Kidney (tissue), 14 donors: ENCODE results near the gene COBLL1. TPM values are rescaled to one million over a fixed set of nuclear protein-coding genes. Genes with fewer than 3 reads are reported as not detected.
"Not testable (repeated sequence)": the region's sequence is repeated elsewhere in the genome, so short reads cannot be mapped to it uniquely, and the experiment has no call there.

Source experiments
- DNase-seq, 5 donors: peaks; one replicate each; pipeline ENCODE4 v3.0.0-alpha.2; 2013 to 2020
- FAIRE-seq: peaks from 2 replicates; lab custom pipeline; 2012; peaks lifted over from hg19 to GRCh38; lab: Jason Lieb, UNC
- H3K27ac ChIP-seq, 2 donors: one replicate each; pipeline ENCODE4 v1.7.0; 2013; ENCODE audit warnings: low read depth in 2 of 2, low read length in 2 of 2, inconsistent platforms in 1 of 2
- H3K27me3 ChIP-seq: one replicate; pipeline ENCODE4 v1.7.1; 2013; ENCODE audit warnings: low read length, inconsistent platforms; ENCODE audit not compliant: control insufficient read depth, insufficient read depth
- H3K36me3 ChIP-seq, 3 donors: one replicate each; pipeline versions ENCODE4 v1.7.0 to v1.7.1; 2013; ENCODE audit warnings: low read length in 3 of 3, control low read depth in 1 of 3, inconsistent platforms in 1 of 3; ENCODE audit not compliant: insufficient read depth in 3 of 3, control insufficient read depth in 2 of 3
- H3K4me1 ChIP-seq, 3 donors: one replicate each; pipeline versions ENCODE4 v1.7.0 to v1.7.1; 2013; ENCODE audit warnings: low read length in 3 of 3, inconsistent platforms in 1 of 3, low read depth in 1 of 3; ENCODE audit not compliant: control insufficient read depth in 2 of 3, insufficient read depth in 2 of 3
- H3K4me3 ChIP-seq, 3 donors: one replicate each; pipeline versions ENCODE4 v1.7.0 to v1.8.1; 2013; ENCODE audit warnings: low read length in 3 of 3, control low read depth in 1 of 3, inconsistent platforms in 1 of 3
- H3K9ac ChIP-seq, 3 donors: one replicate each; pipeline versions ENCODE4 v1.7.0 to v1.7.1; 2013; ENCODE audit warnings: low read length in 3 of 3, control low read depth in 1 of 3, inconsistent platforms in 1 of 3
- H3K9me3 ChIP-seq, 3 donors: one replicate each; pipeline versions ENCODE4 v1.7.0 to v1.7.1; 2013; ENCODE audit warnings: low read length in 3 of 3, control low read depth in 1 of 3, inconsistent platforms in 1 of 3; ENCODE audit not compliant: control insufficient read depth in 2 of 3, insufficient read depth in 1 of 3
- intact Hi-C: fragments of 100-400 bp; cut with DNase I; formaldehyde crosslinking; loops from one replicate; pipeline ENCODE4 v1.11.1; 2022
- polyA plus RNA-seq: library from polyadenylated mRNA; stranded (reverse); fragments of 350-450 nt; fragmentation: Illumina TruSeq; extraction: RNeasy Lipid Tissue Mini Kit (QIAGEN cat#74804); gene quantifications from one replicate; pipeline ENCODE4 v1.2.3, GENCODE V29; 2014; ENCODE audit warnings: low read depth, low replicate concordance; ENCODE audit not compliant: insufficient read depth
- total RNA-seq: library from RNA; stranded (reverse); fragmentation: NEBNext Ultra II Directional; extraction: Animal tissue kit (Norgen Biotek cat#: 25700); gene quantifications from one replicate; pipeline ENCODE4 v1.2.1, GENCODE V29; 2021
- TF ChIP-seq, protein P1 (sequence below): IDR thresholded peaks from 3 replicates; pipeline ENCODE4 v1.5.1; 2012; ENCODE audit warnings: mild to moderate bottlenecking, moderate library complexity, borderline replicate concordance; ENCODE audit not compliant: insufficient read depth; ENCODE audit errors: extremely low read depth
- donor health status: control.
- donor health status: control.
- donor health status: control.
- donor health status: control.
- donor health status: control.
- donor health status: DM: yes; HTN: yes; CAD: no.
- donor health status: Normal renal cell carcinoma (clear cell type).

COBLL1 gene
- total and polyA plus RNA-seq, 2 donors from 2014 or later, result 39.7 to 205 TPM

DNA sequence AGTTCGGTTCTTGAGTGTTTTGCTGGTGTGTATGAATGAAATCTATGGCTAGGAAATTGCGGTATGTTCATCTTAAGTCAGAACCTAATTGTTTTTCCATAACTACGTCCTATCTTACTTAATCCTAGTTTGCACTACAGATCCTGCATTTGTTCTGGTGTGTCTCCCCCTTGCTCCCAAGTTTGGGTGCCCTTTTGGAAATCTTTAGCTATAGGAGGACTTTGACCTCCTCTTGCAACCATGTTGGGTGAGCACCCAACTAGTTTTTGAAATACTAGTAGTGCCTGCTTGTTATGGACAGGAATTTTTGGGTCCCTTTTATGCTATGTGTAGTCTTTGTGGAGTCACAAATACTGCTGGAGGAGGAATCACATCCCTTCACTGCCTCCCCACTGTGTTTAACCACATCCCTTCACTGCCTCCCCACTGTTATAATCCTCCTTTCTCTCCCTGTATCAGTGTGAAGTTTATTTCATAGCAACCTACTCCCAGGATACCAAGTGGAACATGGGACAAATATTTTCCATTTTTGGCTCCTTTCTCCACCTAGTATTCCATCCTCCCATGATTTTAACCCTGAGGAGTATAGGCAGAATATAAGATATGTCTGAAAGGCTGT, 26.3 kb upstream of the COBLL1 start:
- Histone ChIP-seq H3K27ac (peak overlapping the region; percentile 38 to 65), H3K4me3 (no peak overlapping the region), H3K4me1 (peaks cover 0 to 9% (median 6%) of the 10 kb centered on the region in 3 donors), H3K36me3 (no peaks in the 10 kb centered on the region), H3K27me3 (no peaks in the 10 kb centered on the region), H3K9ac (peak overlapping the region in 1 of 3 donors; percentile 8), H3K9me3 (no peaks in the 10 kb centered on the region)
- TF ChIP-seq, protein P1, sequence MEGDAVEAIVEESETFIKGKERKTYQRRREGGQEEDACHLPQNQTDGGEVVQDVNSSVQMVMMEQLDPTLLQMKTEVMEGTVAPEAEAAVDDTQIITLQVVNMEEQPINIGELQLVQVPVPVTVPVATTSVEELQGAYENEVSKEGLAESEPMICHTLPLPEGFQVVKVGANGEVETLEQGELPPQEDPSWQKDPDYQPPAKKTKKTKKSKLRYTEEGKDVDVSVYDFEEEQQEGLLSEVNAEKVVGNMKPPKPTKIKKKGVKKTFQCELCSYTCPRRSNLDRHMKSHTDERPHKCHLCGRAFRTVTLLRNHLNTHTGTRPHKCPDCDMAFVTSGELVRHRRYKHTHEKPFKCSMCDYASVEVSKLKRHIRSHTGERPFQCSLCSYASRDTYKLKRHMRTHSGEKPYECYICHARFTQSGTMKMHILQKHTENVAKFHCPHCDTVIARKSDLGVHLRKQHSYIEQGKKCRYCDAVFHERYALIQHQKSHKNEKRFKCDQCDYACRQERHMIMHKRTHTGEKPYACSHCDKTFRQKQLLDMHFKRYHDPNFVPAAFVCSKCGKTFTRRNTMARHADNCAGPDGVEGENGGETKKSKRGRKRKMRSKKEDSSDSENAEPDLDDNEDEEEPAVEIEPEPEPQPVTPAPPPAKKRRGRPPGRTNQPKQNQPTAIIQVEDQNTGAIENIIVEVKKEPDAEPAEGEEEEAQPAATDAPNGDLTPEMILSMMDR, result no peak
- intact Hi-C loops, result no loop called here
- no peak for FAIRE-seq
- DNase-seq, result no peak

DNA sequence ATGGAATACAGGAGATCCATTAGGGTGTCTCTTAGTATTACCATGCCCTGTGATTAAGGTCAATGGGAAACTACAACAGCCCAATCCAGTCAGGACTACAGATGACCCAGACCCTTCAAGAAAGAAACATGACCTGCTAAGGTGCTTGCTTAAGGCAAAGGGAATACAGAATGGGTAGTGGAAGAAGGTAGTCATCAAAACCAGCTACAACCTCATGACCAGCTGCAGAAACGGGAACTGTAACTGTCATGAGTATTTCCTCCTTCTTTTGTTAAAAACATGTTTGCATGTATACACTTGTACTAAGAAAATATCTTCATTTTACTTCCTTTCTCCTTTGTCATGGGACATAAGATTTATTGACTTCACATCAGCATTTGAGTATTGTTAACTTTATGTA, 24.8 kb upstream of the COBLL1 start:
- H3K4me3 ChIP-seq, H3K4me1 ChIP-seq, DNase-seq, H3K9me3 ChIP-seq, H3K27me3 ChIP-seq, H3K36me3 ChIP-seq, intact Hi-C loops, FAIRE-seq, H3K9ac ChIP-seq: not testable (repeated sequence)
- peak overlapping the region in 1 of 2 donors; percentile 13 for H3K27ac ChIP-seq

DNA sequence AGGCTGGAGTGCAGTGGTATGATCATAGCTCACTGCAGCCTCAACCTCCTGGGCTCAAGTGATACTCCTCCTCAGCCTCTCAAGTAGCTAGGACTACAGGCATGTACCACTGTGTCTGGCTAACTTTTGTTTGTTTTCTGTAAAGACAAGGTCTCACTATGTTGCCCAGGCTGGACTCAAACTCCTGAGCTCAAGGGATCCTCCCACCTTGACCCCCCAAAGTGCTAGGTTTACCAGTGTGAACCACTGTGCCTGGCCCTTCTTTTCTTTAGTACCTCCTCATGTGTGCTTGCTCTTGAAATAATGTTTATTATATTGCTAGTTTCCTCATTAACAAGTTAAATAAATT, 19.0 kb upstream of the COBLL1 start:
- Histone ChIP-seq H3K27me3 (no peaks in the 10 kb centered on the region), H3K4me3 (no peak overlapping the region), H3K4me1 (no peaks in the 10 kb centered on the region), H3K9ac (no peak overlapping the region), H3K36me3 (no peaks in the 10 kb centered on the region), H3K9me3 (no peaks in the 10 kb centered on the region), H3K27ac (peak overlapping the region; percentile 5 to 38)
- DNase-seq (no peak), FAIRE-seq (no peak)
- TF ChIP-seq, protein P1, result no peak
- intact Hi-C loops, result no loop called here

DNA sequence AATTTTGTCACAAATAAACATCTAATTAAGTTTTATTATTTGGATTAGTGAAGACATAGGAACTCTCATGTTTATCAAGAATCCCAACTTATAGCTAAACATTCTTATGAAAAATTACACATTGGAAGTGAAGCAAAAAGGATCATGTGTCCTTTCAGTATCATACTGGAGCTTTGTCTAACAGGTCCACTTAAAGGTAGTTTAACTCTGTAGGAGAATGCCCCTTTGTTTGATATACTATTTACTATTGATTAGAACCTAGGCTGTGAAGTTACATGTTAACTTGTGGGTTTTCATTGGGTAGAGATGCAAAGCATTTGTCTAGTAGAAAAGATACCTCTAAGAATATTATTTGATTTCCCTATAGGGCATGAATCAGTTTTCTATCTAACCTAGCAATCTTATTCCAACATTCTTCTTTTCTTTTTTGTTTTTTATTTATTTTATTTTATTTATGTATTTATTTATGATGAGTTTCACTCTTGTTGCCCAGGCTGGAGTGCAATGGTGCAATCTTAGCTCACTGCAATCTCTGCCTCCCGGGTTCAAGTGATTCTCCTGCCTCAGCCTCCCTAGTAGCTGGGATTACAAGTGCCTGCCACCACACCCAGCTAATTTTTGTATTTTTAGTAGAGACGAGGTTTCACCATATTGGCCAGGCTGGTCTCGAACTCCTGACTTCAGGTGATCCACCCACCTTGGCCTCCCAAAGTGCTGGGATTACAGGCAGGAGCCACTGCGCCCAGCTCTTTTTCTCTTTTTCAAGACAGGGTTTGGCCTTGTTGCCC, 18.5 kb upstream of the COBLL1 start:
- H3K27me3 ChIP-seq, H3K36me3 ChIP-seq, H3K9ac ChIP-seq, intact Hi-C loops, H3K4me1 ChIP-seq, H3K9me3 ChIP-seq, FAIRE-seq, H3K4me3 ChIP-seq, DNase-seq: not testable (repeated sequence)
- H3K27ac ChIP-seq, result peak overlapping the region; percentile 5 to 38
